Loucy (cell line): ENCODE data around the gene GAREM2.

Experiments used
- EZH2phosphoT487 ChIP-seq: fragments of 200-600 bp; IDR thresholded peaks from 2 replicates; pipeline ENCODE4 v1.6.1; 2018; ENCODE audit warnings: antibody characterized with exemption, mild to moderate bottlenecking, moderate library complexity, borderline replicate concordance
- TF ChIP-seq, protein P1 (sequence below): fragments of 200-600 bp; sonication (generic); conservative IDR thresholded peaks from 2 replicates; pipeline ENCODE4 v1.5.1; 2014; ENCODE audit warnings: mild to moderate bottlenecking, antibody characterized with exemption, low read length

DNA sequence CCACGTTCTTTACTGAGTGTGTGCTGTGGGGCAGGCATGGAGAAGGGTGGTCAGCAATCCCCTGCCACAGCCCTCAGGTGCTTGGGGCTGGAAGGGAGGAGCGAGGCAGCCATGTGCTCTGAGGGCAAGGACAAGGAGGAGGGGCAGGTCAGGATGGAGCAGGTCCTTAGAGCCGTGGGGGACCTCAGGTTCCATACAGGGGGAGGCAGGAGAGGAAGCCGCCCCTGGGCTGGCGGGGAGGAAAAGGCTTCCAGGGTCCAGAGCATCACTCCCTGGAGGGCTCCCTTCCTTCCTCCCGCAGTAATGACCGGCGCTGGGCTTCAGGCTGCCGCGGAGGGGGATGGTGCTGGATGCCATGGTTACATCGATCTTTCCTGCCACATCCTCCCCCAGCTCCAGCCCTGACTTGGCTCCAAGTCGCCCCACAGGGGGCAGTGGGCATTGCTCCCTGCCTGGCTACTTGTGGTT, 6.6 kb downstream of the GAREM2 start:
- TF ChIP-seq, protein P1, sequence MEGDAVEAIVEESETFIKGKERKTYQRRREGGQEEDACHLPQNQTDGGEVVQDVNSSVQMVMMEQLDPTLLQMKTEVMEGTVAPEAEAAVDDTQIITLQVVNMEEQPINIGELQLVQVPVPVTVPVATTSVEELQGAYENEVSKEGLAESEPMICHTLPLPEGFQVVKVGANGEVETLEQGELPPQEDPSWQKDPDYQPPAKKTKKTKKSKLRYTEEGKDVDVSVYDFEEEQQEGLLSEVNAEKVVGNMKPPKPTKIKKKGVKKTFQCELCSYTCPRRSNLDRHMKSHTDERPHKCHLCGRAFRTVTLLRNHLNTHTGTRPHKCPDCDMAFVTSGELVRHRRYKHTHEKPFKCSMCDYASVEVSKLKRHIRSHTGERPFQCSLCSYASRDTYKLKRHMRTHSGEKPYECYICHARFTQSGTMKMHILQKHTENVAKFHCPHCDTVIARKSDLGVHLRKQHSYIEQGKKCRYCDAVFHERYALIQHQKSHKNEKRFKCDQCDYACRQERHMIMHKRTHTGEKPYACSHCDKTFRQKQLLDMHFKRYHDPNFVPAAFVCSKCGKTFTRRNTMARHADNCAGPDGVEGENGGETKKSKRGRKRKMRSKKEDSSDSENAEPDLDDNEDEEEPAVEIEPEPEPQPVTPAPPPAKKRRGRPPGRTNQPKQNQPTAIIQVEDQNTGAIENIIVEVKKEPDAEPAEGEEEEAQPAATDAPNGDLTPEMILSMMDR, result no peak
- TF ChIP-seq EZH2phosphoT487, result no peak
